Suprapubic skin (tissue), 3 donors: ENCODE data around the gene ACTBL2.

Experiments used
- POLR2AphosphoS5 ChIP-seq, 3 donors: sonication (generic); formaldehyde crosslinking; IDR thresholded peaks; one replicate each; pipeline ENCODE4 v1.6.1; 2017; ENCODE audit warnings: antibody characterized with exemption in 3 of 3
- TF ChIP-seq, protein P1 (sequence below), 2 donors: fragments of 200-600 bp in 1 of 2; fragments of 450-650 bp in 1 of 2; sonication (generic) in 1 of 2; IDR thresholded peaks; one replicate each; pipeline ENCODE4 v1.5.1; 2016 to 2019; ENCODE audit warnings: antibody characterized with exemption in 2 of 2, mild to moderate bottlenecking in 1 of 2, moderate library complexity in 1 of 2

GRCh38 chr5:57447658-57448057 lies 35.0 kb downstream of the ACTBL2 start:
- TF ChIP-seq, protein P1, sequence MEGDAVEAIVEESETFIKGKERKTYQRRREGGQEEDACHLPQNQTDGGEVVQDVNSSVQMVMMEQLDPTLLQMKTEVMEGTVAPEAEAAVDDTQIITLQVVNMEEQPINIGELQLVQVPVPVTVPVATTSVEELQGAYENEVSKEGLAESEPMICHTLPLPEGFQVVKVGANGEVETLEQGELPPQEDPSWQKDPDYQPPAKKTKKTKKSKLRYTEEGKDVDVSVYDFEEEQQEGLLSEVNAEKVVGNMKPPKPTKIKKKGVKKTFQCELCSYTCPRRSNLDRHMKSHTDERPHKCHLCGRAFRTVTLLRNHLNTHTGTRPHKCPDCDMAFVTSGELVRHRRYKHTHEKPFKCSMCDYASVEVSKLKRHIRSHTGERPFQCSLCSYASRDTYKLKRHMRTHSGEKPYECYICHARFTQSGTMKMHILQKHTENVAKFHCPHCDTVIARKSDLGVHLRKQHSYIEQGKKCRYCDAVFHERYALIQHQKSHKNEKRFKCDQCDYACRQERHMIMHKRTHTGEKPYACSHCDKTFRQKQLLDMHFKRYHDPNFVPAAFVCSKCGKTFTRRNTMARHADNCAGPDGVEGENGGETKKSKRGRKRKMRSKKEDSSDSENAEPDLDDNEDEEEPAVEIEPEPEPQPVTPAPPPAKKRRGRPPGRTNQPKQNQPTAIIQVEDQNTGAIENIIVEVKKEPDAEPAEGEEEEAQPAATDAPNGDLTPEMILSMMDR (IDR thresholded peaks at IDR 0.05), result no peak
- no peak for TF ChIP-seq POLR2AphosphoS5 (IDR thresholded peaks at IDR 0.05)
